ENCODE data around the gene LRRK1. TPM values are rescaled to one million over a fixed set of nuclear protein-coding genes. Genes with fewer than 3 reads are reported as not detected.

The LRRK1 gene
- total and polyA plus RNA-seq, 2 of the 13 experiments (the other 11 are each of a cell fraction or from before 2014, with no cell fraction given): 0.13 to 1.2 TPM

DNA sequence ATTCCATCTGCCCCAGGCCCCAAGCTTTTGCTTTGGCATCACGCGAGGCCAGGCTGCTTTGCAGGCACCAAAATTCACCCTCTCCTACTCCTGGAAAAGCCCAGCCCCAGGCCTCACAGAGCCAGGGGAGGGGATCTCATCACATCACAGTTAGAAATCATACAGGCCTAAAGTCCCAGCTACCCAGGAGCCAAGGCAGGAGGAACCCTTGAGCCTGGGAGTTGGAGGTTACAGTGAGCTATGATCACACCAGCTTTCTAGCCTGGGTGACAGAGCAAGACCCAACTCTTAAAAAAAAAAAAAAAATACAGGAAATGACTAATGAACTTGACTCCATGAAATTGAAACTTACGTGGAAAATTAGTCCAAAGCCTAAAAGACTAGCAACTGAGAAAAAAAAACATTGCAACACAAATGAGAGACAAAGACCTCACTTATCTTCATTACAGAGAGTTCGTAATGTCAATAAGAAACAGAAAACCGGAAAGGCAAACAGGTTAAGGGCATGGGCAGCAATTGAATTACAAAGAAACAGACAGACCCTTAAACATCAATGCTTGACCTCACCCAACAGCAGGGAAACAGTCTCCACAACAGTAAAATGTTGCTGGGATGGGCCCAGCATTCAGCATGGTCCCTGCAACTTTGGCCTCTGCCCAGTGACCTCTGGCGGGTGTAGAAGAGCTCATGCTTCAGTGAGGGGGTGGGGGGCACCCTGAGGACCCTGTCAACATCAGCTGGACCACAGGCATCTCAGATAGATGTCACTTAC lies 151.5 kb downstream of the LRRK1 start (continued):
- TF ChIP-seq CBFB (CRISPR knock-in tag; IDR thresholded peaks at IDR 0.05): no peak
- TF ChIP-seq, protein P1, sequence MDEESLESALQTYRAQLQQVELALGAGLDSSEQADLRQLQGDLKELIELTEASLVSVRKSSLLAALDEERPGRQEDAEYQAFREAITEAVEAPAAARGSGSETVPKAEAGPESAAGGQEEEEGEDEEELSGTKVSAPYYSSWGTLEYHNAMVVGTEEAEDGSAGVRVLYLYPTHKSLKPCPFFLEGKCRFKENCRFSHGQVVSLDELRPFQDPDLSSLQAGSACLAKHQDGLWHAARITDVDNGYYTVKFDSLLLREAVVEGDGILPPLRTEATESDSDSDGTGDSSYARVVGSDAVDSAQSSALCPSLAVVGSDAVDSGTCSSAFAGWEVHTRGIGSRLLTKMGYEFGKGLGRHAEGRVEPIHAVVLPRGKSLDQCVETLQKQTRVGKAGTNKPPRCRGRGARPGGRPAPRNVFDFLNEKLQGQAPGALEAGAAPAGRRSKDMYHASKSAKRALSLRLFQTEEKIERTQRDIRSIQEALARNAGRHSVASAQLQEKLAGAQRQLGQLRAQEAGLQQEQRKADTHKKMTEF (CRISPR knock-in tag; IDR thresholded peaks at IDR 0.05): peak; percentile 89
- no peak for TF ChIP-seq KDM5B (CRISPR knock-in tag; IDR thresholded peaks at IDR 0.05; ENCODE audit: borderline replicate concordance)
- TF ChIP-seq, protein P2, sequence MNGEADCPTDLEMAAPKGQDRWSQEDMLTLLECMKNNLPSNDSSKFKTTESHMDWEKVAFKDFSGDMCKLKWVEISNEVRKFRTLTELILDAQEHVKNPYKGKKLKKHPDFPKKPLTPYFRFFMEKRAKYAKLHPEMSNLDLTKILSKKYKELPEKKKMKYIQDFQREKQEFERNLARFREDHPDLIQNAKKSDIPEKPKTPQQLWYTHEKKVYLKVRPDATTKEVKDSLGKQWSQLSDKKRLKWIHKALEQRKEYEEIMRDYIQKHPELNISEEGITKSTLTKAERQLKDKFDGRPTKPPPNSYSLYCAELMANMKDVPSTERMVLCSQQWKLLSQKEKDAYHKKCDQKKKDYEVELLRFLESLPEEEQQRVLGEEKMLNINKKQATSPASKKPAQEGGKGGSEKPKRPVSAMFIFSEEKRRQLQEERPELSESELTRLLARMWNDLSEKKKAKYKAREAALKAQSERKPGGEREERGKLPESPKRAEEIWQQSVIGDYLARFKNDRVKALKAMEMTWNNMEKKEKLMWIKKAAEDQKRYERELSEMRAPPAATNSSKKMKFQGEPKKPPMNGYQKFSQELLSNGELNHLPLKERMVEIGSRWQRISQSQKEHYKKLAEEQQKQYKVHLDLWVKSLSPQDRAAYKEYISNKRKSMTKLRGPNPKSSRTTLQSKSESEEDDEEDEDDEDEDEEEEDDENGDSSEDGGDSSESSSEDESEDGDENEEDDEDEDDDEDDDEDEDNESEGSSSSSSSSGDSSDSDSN (CRISPR knock-in tag; IDR thresholded peaks at IDR 0.05): no peak
- TF ChIP-seq, protein P3, sequence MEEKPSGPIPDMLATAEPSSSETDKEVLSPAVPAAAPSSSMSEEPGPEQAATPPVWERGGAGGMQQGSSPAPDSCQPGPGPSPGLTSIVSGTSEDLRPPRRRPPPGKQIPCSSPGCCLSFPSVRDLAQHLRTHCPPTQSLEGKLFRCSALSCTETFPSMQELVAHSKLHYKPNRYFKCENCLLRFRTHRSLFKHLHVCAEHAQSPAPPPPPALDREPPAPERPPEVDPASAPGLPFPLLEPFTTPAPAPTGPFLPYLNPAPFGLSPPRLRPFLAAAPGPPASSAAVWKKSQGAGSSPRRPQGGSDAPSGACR (CRISPR knock-in tag; IDR thresholded peaks at IDR 0.05): 0 out of 2 replicates have a peak, but pooled peaks have one; percentile 43
- TF ChIP-seq, protein P4, sequence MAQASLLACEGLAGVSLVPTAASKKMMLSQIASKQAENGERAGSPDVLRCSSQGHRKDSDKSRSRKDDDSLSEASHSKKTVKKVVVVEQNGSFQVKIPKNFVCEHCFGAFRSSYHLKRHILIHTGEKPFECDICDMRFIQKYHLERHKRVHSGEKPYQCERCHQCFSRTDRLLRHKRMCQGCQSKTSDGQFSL (CRISPR knock-in tag; IDR thresholded peaks at IDR 0.05): no peak
- 0 out of 2 replicates have a peak, but pooled peaks have one; percentile 47 for TF ChIP-seq ZNF24 (IDR thresholded peaks at IDR 0.05)
- peak; percentile 55; the same call in 1 of the 2 replicates for TF ChIP-seq ZFX (CRISPR knock-in tag; IDR thresholded peaks at IDR 0.05; ENCODE audit: low read depth)
- 0 out of 2 replicates have a peak, but pooled peaks have one; percentile 34 for TF ChIP-seq ZNF792 (CRISPR knock-in tag; IDR thresholded peaks at IDR 0.05)
- TF ChIP-seq SSRP1 (CRISPR knock-in tag; IDR thresholded peaks at IDR 0.05): peak; percentile 21; the same call in 1 of the 2 replicates
- TF ChIP-seq DNMT1 (CRISPR knock-in tag; IDR thresholded peaks at IDR 0.05): no peak
- TF ChIP-seq ZNF879 (CRISPR knock-in tag; IDR thresholded peaks at IDR 0.05): no peak
- TF ChIP-seq NFYB (CRISPR knock-in tag; IDR thresholded peaks at IDR 0.05): no peak
- TF ChIP-seq RBM22 (optimal IDR thresholded peaks at IDR 0.05; ENCODE audit: low read length): no peak
- TF ChIP-seq, protein P5, sequence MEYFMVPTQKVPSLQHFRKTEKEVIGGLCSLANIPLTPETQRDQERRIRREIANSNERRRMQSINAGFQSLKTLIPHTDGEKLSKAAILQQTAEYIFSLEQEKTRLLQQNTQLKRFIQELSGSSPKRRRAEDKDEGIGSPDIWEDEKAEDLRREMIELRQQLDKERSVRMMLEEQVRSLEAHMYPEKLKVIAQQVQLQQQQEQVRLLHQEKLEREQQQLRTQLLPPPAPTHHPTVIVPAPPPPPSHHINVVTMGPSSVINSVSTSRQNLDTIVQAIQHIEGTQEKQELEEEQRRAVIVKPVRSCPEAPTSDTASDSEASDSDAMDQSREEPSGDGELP (IDR thresholded peaks at IDR 0.05; ENCODE audit: borderline replicate concordance, low read depth): peak; percentile 76; the same call in 1 of the 2 replicates
- TF ChIP-seq, protein P6, sequence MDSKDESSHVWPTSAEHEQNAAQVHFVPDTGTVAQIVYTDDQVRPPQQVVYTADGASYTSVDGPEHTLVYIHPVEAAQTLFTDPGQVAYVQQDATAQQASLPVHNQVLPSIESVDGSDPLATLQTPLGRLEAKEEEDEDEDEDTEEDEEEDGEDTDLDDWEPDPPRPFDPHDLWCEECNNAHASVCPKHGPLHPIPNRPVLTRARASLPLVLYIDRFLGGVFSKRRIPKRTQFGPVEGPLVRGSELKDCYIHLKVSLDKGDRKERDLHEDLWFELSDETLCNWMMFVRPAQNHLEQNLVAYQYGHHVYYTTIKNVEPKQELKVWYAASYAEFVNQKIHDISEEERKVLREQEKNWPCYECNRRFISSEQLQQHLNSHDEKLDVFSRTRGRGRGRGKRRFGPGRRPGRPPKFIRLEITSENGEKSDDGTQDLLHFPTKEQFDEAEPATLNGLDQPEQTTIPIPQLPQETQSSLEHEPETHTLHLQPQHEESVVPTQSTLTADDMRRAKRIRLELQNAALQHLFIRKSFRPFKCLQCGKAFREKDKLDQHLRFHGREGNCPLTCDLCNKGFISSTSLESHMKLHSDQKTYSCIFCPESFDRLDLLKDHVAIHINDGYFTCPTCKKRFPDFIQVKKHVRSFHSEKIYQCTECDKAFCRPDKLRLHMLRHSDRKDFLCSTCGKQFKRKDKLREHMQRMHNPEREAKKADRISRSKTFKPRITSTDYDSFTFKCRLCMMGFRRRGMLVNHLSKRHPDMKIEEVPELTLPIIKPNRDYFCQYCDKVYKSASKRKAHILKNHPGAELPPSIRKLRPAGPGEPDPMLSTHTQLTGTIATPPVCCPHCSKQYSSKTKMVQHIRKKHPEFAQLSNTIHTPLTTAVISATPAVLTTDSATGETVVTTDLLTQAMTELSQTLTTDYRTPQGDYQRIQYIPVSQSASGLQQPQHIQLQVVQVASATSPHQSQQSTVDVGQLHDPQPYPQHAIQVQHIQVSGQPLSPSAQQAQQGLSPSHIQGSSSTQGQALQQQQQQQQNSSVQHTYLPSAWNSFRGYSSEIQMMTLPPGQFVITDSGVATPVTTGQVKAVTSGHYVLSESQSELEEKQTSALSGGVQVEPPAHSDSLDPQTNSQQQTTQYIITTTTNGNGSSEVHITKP (CRISPR knock-in tag; IDR thresholded peaks at IDR 0.05; ENCODE audit: low read depth): 0 out of 2 replicates have a peak, but pooled peaks have one; percentile 25
- no peak for TF ChIP-seq NR3C1 (CRISPR knock-in tag; IDR thresholded peaks at IDR 0.05)
- TF ChIP-seq, protein P7, sequence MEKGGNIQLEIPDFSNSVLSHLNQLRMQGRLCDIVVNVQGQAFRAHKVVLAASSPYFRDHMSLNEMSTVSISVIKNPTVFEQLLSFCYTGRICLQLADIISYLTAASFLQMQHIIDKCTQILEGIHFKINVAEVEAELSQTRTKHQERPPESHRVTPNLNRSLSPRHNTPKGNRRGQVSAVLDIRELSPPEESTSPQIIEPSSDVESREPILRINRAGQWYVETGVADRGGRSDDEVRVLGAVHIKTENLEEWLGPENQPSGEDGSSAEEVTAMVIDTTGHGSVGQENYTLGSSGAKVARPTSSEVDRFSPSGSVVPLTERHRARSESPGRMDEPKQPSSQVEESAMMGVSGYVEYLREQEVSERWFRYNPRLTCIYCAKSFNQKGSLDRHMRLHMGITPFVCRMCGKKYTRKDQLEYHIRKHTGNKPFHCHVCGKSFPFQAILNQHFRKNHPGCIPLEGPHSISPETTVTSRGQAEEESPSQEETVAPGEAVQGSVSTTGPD (CRISPR knock-in tag; IDR thresholded peaks at IDR 0.05): no peak
